Mesenchymal stem cell (in vitro differentiated cells and primary cell): ENCODE measurements around the gene MCM9.

Source experiments
- DNase-seq: peaks from one replicate; pipeline ENCODE4 v3.0.0-alpha.2; 2013
- H2AFZ ChIP-seq: one replicate; pipeline ENCODE4 v1.6.1; 2013; ENCODE audit warnings: low read depth, mild to moderate bottlenecking, control low read depth, inconsistent platforms, low read length, moderate library complexity
- H2AK5ac ChIP-seq: 2 replicates; pipeline ENCODE4 v1.6.1; 2013; ENCODE audit warnings: low read length, moderate library complexity, mild to moderate bottlenecking, inconsistent platforms; ENCODE audit not compliant: severe bottlenecking
- H2BK120ac ChIP-seq: one replicate; pipeline ENCODE4 v1.6.1; 2013; ENCODE audit warnings: low read depth, mild to moderate bottlenecking, inconsistent platforms, low read length, moderate library complexity
- H2BK12ac ChIP-seq, 2 experiments: one replicate each; pipeline ENCODE4 v1.6.1; 2013; ENCODE audit warnings: inconsistent platforms in 2 of 2, low read length in 2 of 2, mild to moderate bottlenecking in 2 of 2, moderate library complexity in 2 of 2, control low read depth in 1 of 2
- H2BK15ac ChIP-seq: one replicate; pipeline ENCODE4 v1.6.1; 2013; ENCODE audit warnings: mild to moderate bottlenecking, low read depth, inconsistent platforms; ENCODE audit not compliant: poor library complexity, severe bottlenecking
- H2BK5ac ChIP-seq: 2 replicates; pipeline ENCODE4 v1.6.1; 2013; ENCODE audit warnings: low read depth, mild to moderate bottlenecking, low read length, control low read depth, inconsistent platforms; ENCODE audit not compliant: poor library complexity, severe bottlenecking
- H3K14ac ChIP-seq, 2 experiments: one replicate each; pipeline ENCODE4 v1.6.1; 2013; ENCODE audit warnings: inconsistent platforms in 2 of 2, low read length in 2 of 2, control low read depth in 1 of 2, mild to moderate bottlenecking in 1 of 2, moderate library complexity in 1 of 2
- H3K18ac ChIP-seq, 2 experiments: one replicate each; pipeline ENCODE4 v1.6.1; 2013; ENCODE audit warnings: inconsistent platforms in 2 of 2, low read length in 2 of 2, control low read depth in 1 of 2, low read depth in 1 of 2, mild to moderate bottlenecking in 1 of 2
- H3K23ac ChIP-seq, 2 experiments: one replicate each; pipeline ENCODE4 v1.6.1; 2013; ENCODE audit warnings: inconsistent platforms in 2 of 2, low read length in 2 of 2, mild to moderate bottlenecking in 2 of 2, moderate library complexity in 2 of 2, control low read depth in 1 of 2
- H3K27ac ChIP-seq: 2 replicates; pipeline ENCODE4 v1.5.1; 2013; ENCODE audit warnings: mild to moderate bottlenecking, moderate library complexity, low read length, control low read depth, inconsistent platforms; ENCODE audit not compliant: poor library complexity, severe bottlenecking
- H3K27me3 ChIP-seq, 2 experiments: 2 replicates each; pipeline versions ENCODE4 v1.6.1 to v1.7.0; 2013; ENCODE audit warnings: low read length in 2 of 2, mild to moderate bottlenecking in 2 of 2, moderate library complexity in 2 of 2, control low read depth in 1 of 2, inconsistent platforms in 1 of 2; ENCODE audit not compliant: control insufficient read depth in 1 of 2, insufficient read depth in 1 of 2
- H3K36me3 ChIP-seq, 2 experiments: 2 replicates each; pipeline versions ENCODE4 v1.6.1 to v1.7.0; 2013; ENCODE audit warnings: low read length in 2 of 2, control low read depth in 1 of 2, inconsistent platforms in 1 of 2, low read depth in 1 of 2, mild to moderate bottlenecking in 1 of 2; ENCODE audit not compliant: insufficient read depth in 2 of 2, control insufficient read depth in 1 of 2
- H3K4ac ChIP-seq, 2 experiments: one replicate each; pipeline ENCODE4 v1.6.1; 2013; ENCODE audit warnings: inconsistent platforms in 2 of 2, low read length in 2 of 2, mild to moderate bottlenecking in 2 of 2, moderate library complexity in 2 of 2, control low read depth in 1 of 2, low read depth in 1 of 2
- H3K4me1 ChIP-seq: 2 replicates; pipeline ENCODE4 v1.6.1; 2013; ENCODE audit warnings: low read depth, low read length, control low read depth; ENCODE audit not compliant: control insufficient read depth, insufficient read depth
- H3K4me2 ChIP-seq: 2 replicates; pipeline ENCODE4 v1.6.1; 2013; ENCODE audit warnings: low read length, mild to moderate bottlenecking, inconsistent platforms; ENCODE audit not compliant: poor library complexity, severe bottlenecking
- H3K4me3 ChIP-seq, 2 experiments: 2 replicates each; pipeline versions ENCODE4 v1.5.1 to v1.7.0; 2013; ENCODE audit warnings: low read length in 2 of 2, mild to moderate bottlenecking in 2 of 2, control low read depth in 1 of 2, low read depth in 1 of 2; ENCODE audit not compliant: insufficient read depth in 1 of 2
- H3K79me1 ChIP-seq: replicated peaks from 2 replicates; pipeline ENCODE4 v1.6.1; 2013; ENCODE audit warnings: mild to moderate bottlenecking, control low read depth, low read length, inconsistent platforms; ENCODE audit not compliant: poor library complexity, severe bottlenecking
- H3K9ac ChIP-seq: 2 replicates; pipeline ENCODE4 v1.7.0; 2013; ENCODE audit warnings: mild to moderate bottlenecking, low read length, moderate library complexity
- H3K9me3 ChIP-seq: 2 replicates; pipeline ENCODE4 v1.7.0; 2013; ENCODE audit warnings: mild to moderate bottlenecking, low read length; ENCODE audit not compliant: control insufficient read depth
- H4K8ac ChIP-seq: one replicate; pipeline ENCODE4 v1.6.1; 2013; ENCODE audit warnings: inconsistent platforms, mild to moderate bottlenecking, low read length, moderate library complexity
- H4K91ac ChIP-seq: one replicate; pipeline ENCODE4 v1.6.1; 2013; ENCODE audit warnings: mild to moderate bottlenecking, low read length, inconsistent platforms
- WGBS: methylation state at CpG from one replicate; pipeline ENCODE4 v1.1.7; 2013; ENCODE audit warnings: mixed read lengths; 5-methylcytosine and 5-hydroxymethylcytosine counted together

The MCM9 gene

GRCh38 chr6:118963003-118963402 lies 28.0 kb upstream of the MCM9 start:
- no peak for DNase-seq
- no peak overlapping the region for H2AK5ac ChIP-seq
- no peak overlapping the region for H3K9ac ChIP-seq
- H3K27me3 ChIP-seq: no peaks in the 10 kb centered on the region
- H2BK12ac ChIP-seq: no peak overlapping the region
- H3K4me2 ChIP-seq: no peak overlapping the region
- H2BK15ac ChIP-seq: no peak overlapping the region
- H3K36me3 ChIP-seq: no peaks in the 10 kb centered on the region
- no peak overlapping the region for H3K14ac ChIP-seq
- H3K4me3 ChIP-seq: no peak overlapping the region
- H3K4ac ChIP-seq: no peak overlapping the region
- no peak overlapping the region for H3K18ac ChIP-seq
- no peak overlapping the region for H2AFZ ChIP-seq
- no peaks in the 10 kb centered on the region for H3K9me3 ChIP-seq
- H4K8ac ChIP-seq: no peak overlapping the region
- no peak overlapping the region for H3K23ac ChIP-seq
- peaks cover 2% of the 10 kb centered on the region for H3K79me1 ChIP-seq
- H2BK5ac ChIP-seq: no peak overlapping the region
- no peaks in the 10 kb centered on the region for H3K4me1 ChIP-seq
- no peak overlapping the region for H4K91ac ChIP-seq
- no peak overlapping the region for H2BK120ac ChIP-seq
- H3K27ac ChIP-seq: no peak overlapping the region

- Histone ChIP-seq H3K14ac (no peak overlapping the region), H2AFZ (no peak overlapping the region), H2BK120ac (no peak overlapping the region), H3K4me3 (no peak overlapping the region), H4K91ac (no peak overlapping the region), H3K36me3 (no peaks in the 10 kb centered on the region), H3K27ac (no peak overlapping the region), H3K79me1 (peaks cover 6% of the 10 kb centered on the region), H2BK12ac (no peak overlapping the region), H2BK15ac (no peak overlapping the region), H3K27me3 (no peaks in the 10 kb centered on the region), H3K4ac (no peak overlapping the region), H3K9me3 (no peaks in the 10 kb centered on the region), H3K23ac (no peak overlapping the region), H3K18ac (no peak overlapping the region), H2BK5ac (no peak overlapping the region), H4K8ac (no peak overlapping the region), H3K4me1 (no peaks in the 10 kb centered on the region), H3K9ac (no peak overlapping the region), H2AK5ac (no peak overlapping the region), H3K4me2 (no peak overlapping the region)
- 87% methylated on average over 4 of the region's 4 CpGs for WGBS
- DNase-seq: no peak
These were observed 24.9 kb upstream of the MCM9 start for GRCh38 chr6:118959903-118960302.

- H3K36me3 ChIP-seq: no peaks in the 10 kb centered on the region
- 100% methylated on average over 1 of the region's 2 CpGs for WGBS
- H3K79me1 ChIP-seq: peaks cover 4% of the 10 kb centered on the region
- no peak overlapping the region for H3K18ac ChIP-seq
- no peak overlapping the region for H2BK15ac ChIP-seq
- H3K9ac ChIP-seq: no peak overlapping the region
- H3K4me2 ChIP-seq: no peak overlapping the region
- H3K4me3 ChIP-seq: no peak overlapping the region
- no peaks in the 10 kb centered on the region for H3K4me1 ChIP-seq
- H3K23ac ChIP-seq: no peak overlapping the region
- H3K4ac ChIP-seq: no peak overlapping the region
- no peak overlapping the region for H2BK120ac ChIP-seq
- H4K8ac ChIP-seq: no peak overlapping the region
- no peak for DNase-seq
- no peak overlapping the region for H2AFZ ChIP-seq
- H2AK5ac ChIP-seq: no peak overlapping the region
- H2BK5ac ChIP-seq: no peak overlapping the region
- no peaks in the 10 kb centered on the region for H3K9me3 ChIP-seq
- H2BK12ac ChIP-seq: no peak overlapping the region
- no peak overlapping the region for H4K91ac ChIP-seq
- no peak overlapping the region for H3K14ac ChIP-seq
- no peaks in the 10 kb centered on the region for H3K27me3 ChIP-seq
- no peak overlapping the region for H3K27ac ChIP-seq
These were observed 18.4 kb upstream of the MCM9 start for GRCh38 chr6:118953391-118953790.

- H2BK12ac ChIP-seq: no peak overlapping the region
- H3K79me1 ChIP-seq: peaks cover 4% of the 10 kb centered on the region
- H3K4ac ChIP-seq: no peak overlapping the region
These were observed 17.7 kb upstream of the MCM9 start for GRCh38 chr6:118952683-118953082.

More at GRCh38 chr6:118952683-118953082, 17.7 kb upstream of the MCM9 start:
- no peak overlapping the region for H3K9ac ChIP-seq
- H3K14ac ChIP-seq: no peak overlapping the region
- H2BK5ac ChIP-seq: no peak overlapping the region
- H2AK5ac ChIP-seq: no peak overlapping the region
- WGBS: 60% methylated on average over 2 of the region's 2 CpGs
- DNase-seq: no peak
- H2BK120ac ChIP-seq: no peak overlapping the region
- H3K27ac ChIP-seq: no peak overlapping the region
- no peak overlapping the region for H3K4me3 ChIP-seq
- H3K36me3 ChIP-seq: no peaks in the 10 kb centered on the region
- H2AFZ ChIP-seq: no peak overlapping the region
- H4K91ac ChIP-seq: no peak overlapping the region
- H3K9me3 ChIP-seq: no peaks in the 10 kb centered on the region
- H3K27me3 ChIP-seq: no peaks in the 10 kb centered on the region
- H4K8ac ChIP-seq: no peak overlapping the region
- no peak overlapping the region for H3K23ac ChIP-seq
- no peaks in the 10 kb centered on the region for H3K4me1 ChIP-seq
- no peak overlapping the region for H3K4me2 ChIP-seq
- H3K18ac ChIP-seq: no peak overlapping the region
- H2BK15ac ChIP-seq: no peak overlapping the region
